ENCODE results near the gene TGFBRAP1.

TGFBRAP1 gene

DNA sequence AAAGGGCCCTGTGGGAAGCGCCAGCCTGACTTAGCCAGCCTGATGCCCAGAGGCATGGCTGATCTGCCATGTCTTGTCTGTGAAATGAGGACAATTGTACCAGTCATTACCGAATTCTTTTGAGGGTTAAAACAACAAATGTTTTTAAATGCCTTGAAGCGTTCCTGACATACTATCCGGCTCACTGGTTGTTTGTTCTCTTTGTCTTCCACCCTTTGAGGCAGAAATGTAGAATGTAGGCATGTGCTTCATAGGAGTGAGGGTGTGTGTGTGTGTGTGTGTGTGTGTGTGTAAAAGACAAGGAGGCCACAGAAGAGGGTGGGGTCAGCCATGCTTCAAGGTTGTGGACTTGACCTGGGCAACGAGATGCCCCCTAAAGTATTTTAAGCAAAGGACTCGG, 35.5 kb downstream of the TGFBRAP1 start:
- Histone ChIP-seq H3K4me3 (IDR thresholded peaks at IDR 0.05; ENCODE audit: insufficient read depth, low read depth, low read length) (no peak overlapping the region), H3K9ac (no peak overlapping the region), H4K20me1 (ENCODE audit: insufficient read depth) (no peaks in the 10 kb centered on the region), H3K36me3 (ENCODE audit: insufficient read depth) (no peaks in the 10 kb centered on the region; the same call in 1 of the 2 replicates), H3K27ac (no peak overlapping the region), H3K79me2 (ENCODE audit: insufficient read depth, low read depth) (no peaks in the 10 kb centered on the region), H3K27me3 (ENCODE audit: insufficient read depth, low read depth) (no peaks in the 10 kb centered on the region), H2AFZ (ENCODE audit: low read depth) (no peak overlapping the region), H3K4me1 (ENCODE audit: low read depth, poor library complexity, severe bottlenecking) (peaks cover 4% of the 10 kb centered on the region), H3K4me2 (no peak overlapping the region)
- no peak for TF ChIP-seq CTCF (conservative IDR thresholded peaks at IDR 0.05; ENCODE audit: low read depth, low read length)

DNA sequence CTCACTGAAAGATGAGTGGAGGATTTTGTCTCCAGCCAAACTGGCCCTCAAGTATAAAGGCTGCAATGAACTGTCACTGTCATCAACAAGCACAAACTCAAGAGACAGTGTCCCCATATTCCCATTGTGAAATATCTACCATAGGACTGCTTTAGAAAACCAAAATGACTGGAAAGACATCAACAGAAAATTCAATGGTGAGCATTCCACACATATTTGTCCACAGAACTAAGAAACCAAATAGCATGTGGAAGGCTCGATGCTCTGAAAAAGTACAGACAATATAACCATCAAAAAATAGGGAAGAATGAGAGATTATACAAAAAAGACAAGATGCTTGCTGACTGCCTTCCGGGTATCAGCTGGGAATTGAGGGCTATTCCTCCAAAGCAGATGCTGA, 37.6 kb downstream of the TGFBRAP1 start:
- no peak for TF ChIP-seq CTCF (conservative IDR thresholded peaks at IDR 0.05; ENCODE audit: low read depth, low read length)
- no peaks in the 10 kb centered on the region for H3K36me3 ChIP-seq (ENCODE audit: insufficient read depth)
- no peaks in the 10 kb centered on the region for H3K27me3 ChIP-seq (ENCODE audit: insufficient read depth, low read depth)
- H3K4me3 ChIP-seq (IDR thresholded peaks at IDR 0.05; ENCODE audit: insufficient read depth, low read depth, low read length): no peak overlapping the region
- H4K20me1 ChIP-seq (ENCODE audit: insufficient read depth): no peaks in the 10 kb centered on the region
- H3K4me2 ChIP-seq: no peak overlapping the region
- H2AFZ ChIP-seq (ENCODE audit: low read depth): no peak overlapping the region
- H3K27ac ChIP-seq: no peak overlapping the region
- H3K4me1 ChIP-seq (ENCODE audit: low read depth, poor library complexity, severe bottlenecking): peaks cover 4% of the 10 kb centered on the region
- no peaks in the 10 kb centered on the region for H3K79me2 ChIP-seq (ENCODE audit: insufficient read depth, low read depth)
- H3K9ac ChIP-seq: no peak overlapping the region

DNA sequence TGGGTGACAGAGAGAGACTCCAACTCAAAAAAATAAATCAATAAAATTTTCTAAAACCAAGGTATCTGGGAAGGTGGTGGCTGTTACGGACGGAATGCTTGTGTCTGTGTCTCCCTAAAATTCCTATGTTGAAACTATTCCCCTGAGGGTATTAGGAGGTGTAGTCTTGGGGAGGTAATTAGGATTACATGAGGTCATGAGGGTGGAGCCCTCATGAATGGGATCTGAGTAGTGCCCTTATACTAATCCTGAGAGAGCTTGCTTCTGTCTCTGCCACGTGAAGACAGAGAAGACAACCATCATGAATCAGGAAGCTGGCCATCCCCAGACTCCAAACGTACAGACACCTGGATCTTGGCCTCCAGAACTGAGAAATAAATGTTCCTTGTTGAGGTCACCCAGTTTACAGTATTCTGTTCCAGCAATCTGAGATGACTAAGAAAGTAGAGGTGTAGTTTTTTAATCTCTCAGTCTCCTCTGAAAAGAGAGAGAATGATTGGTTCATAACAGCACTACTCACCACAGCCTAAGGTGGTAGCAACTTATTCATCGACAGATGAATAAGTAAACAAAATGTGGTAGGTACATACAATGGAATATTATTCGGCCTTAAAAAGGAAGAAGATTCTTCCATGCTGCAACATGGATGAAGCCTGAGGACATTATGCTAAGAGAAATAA, 38.4 kb downstream of the TGFBRAP1 start:
- Histone ChIP-seq H3K4me1 (ENCODE audit: low read depth, poor library complexity, severe bottlenecking) (peaks cover 4% of the 10 kb centered on the region), H3K36me3 (ENCODE audit: insufficient read depth) (no peaks in the 10 kb centered on the region), H2AFZ (ENCODE audit: low read depth) (no peak overlapping the region), H3K79me2 (ENCODE audit: insufficient read depth, low read depth) (no peaks in the 10 kb centered on the region), H3K9ac (no peak overlapping the region), H3K4me2 (no peak overlapping the region), H3K27me3 (ENCODE audit: insufficient read depth, low read depth) (no peaks in the 10 kb centered on the region), H3K27ac (no peak overlapping the region), H4K20me1 (ENCODE audit: insufficient read depth) (no peaks in the 10 kb centered on the region), H3K4me3 (IDR thresholded peaks at IDR 0.05; ENCODE audit: insufficient read depth, low read depth, low read length) (no peak overlapping the region)
- no peak for TF ChIP-seq CTCF (conservative IDR thresholded peaks at IDR 0.05; ENCODE audit: low read depth, low read length)

- Histone ChIP-seq H3K27ac (no peak overlapping the region), H3K4me1 (ENCODE audit: low read depth, poor library complexity, severe bottlenecking) (no peaks in the 10 kb centered on the region), H3K9ac (no peak overlapping the region), H4K20me1 (ENCODE audit: insufficient read depth) (no peaks in the 10 kb centered on the region), H3K4me3 (IDR thresholded peaks at IDR 0.05; ENCODE audit: insufficient read depth, low read depth, low read length) (no peak overlapping the region), H3K27me3 (ENCODE audit: insufficient read depth, low read depth) (no peaks in the 10 kb centered on the region), H3K36me3 (ENCODE audit: insufficient read depth) (no peaks in the 10 kb centered on the region), H3K4me2 (no peak overlapping the region), H2AFZ (ENCODE audit: low read depth) (no peak overlapping the region), H3K79me2 (ENCODE audit: insufficient read depth, low read depth) (no peaks in the 10 kb centered on the region)
- no peak for TF ChIP-seq CTCF (conservative IDR thresholded peaks at IDR 0.05; ENCODE audit: low read depth, low read length)
Observed at GRCh38 chr2:105288133-105288532, 41.4 kb downstream of the TGFBRAP1 start.
